ENCODE data around the gene CSK. TPM values are rescaled to one million over a fixed set of nuclear protein-coding genes. Genes with fewer than 3 reads are reported as not detected.

CSK gene
- total RNA-seq, 2 experiments from 2014 or later = 114 to 118 TPM

DNA sequence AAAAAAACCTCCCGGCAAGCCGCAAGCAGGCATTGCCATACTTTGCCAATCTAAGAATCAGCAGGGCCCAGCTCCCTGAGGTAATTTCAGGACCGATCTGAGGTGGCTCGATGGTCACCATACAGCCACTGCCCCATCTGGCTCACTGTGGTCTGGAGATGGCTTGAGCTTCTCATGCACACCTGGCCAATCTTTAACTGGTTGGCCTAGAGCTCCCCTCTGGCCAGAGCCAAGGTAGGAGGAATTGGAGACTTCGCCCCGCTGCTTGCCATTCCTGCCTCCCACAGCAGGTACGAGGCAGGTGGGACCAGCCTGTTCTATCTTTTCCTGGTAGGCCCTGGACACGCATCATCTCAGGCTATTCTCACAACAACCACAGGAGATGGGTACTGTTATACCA lies 23.1 kb upstream of the CSK start:
- no peaks in the 10 kb centered on the region for H3K27me3 Mint-ChIP-seq
- no peaks in the 10 kb centered on the region for H3K4me1 Mint-ChIP-seq (ENCODE audit: low read depth)
- H3K4me3 Mint-ChIP-seq = no peak overlapping the region
- Histone ChIP-seq H3K4me3 (ENCODE audit: low read length) (no peak overlapping the region), H3K27me3 (ENCODE audit: control insufficient read depth in 1 of 2, insufficient read depth in 2 of 2, low read length in 2 of 2) (peaks cover 0 to 2% of the 10 kb centered on the region in 2 experiments), H3K27ac (ENCODE audit: low read depth in 1 of 2, low read length in 2 of 2) (no peak overlapping the region), H3K9me3 (ENCODE audit: control insufficient read depth in 1 of 2, insufficient read depth in 1 of 2, low read length in 2 of 2) (no peaks in the 10 kb centered on the region), H3K4me1 (ENCODE audit: insufficient read depth, low read length) (no peaks in the 10 kb centered on the region), H3K36me3 (ENCODE audit: insufficient read depth, low read length) (no peaks in the 10 kb centered on the region)
- ATAC-seq (ENCODE audit: poor library complexity) (no peak), DNase-seq (no peak)
- TF ChIP-seq CTCF (IDR thresholded peaks at IDR 0.05) = no peak
- intact Hi-C loops (cut with DNase I, micrococcal nuclease) = no loop called here
- no peak overlapping the region for H3K27ac Mint-ChIP-seq
- ChIA-PET POLR2A (no interaction called here), CTCF (no interaction called here)
- H3K36me3 Mint-ChIP-seq (ENCODE audit: low read depth) = no peaks in the 10 kb centered on the region
- H3K9me3 Mint-ChIP-seq = no peaks in the 10 kb centered on the region

DNA sequence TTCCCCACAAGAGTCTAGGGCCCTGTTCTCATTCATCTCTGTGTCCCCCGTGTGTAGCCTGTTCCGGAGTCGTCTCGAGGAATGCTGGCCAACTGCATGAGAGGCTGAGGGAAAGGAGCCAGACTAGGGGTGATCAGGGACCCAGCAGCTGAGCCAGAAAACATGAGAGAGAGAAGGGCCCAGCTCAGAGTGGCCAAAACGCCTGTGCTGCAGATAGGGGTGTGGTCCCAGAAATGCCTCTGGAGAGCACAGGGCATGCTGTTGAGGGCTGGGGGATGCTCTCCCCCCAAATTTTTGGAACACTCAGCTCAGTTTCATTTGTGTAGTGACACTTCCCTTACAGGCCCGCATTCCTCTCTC lies 19.1 kb upstream of the CSK start:
- no peak overlapping the region for H3K4me3 ChIP-seq (ENCODE audit: low read length)
- no peak overlapping the region for H3K4me3 Mint-ChIP-seq
- no peaks in the 10 kb centered on the region for H3K4me1 ChIP-seq (ENCODE audit: insufficient read depth, low read length)
- H3K9me3 ChIP-seq (ENCODE audit: control insufficient read depth in 1 of 2, insufficient read depth in 1 of 2, low read length in 2 of 2) = no peaks in the 10 kb centered on the region
- peaks cover 4% of the 10 kb centered on the region for H3K27me3 Mint-ChIP-seq
- intact Hi-C loops (cut with DNase I, micrococcal nuclease) = loop anchor here in 1 of 2 experiments (10.0 kb wide), 1 partner anchor 318 kb away; no protein-coding TSS in a partner anchor
- H3K9me3 Mint-ChIP-seq = no peaks in the 10 kb centered on the region
- H3K27ac ChIP-seq (ENCODE audit: low read depth in 1 of 2, low read length in 2 of 2) = no peak overlapping the region
- no peak overlapping the region for H3K27ac Mint-ChIP-seq
- ChIA-PET CTCF (no interaction called here), POLR2A (interaction anchor here (1.0 kb wide), 1 partner anchor 15 kb away, joined by 3 read pairs; no protein-coding TSS in a partner anchor)
- H3K36me3 ChIP-seq (ENCODE audit: insufficient read depth, low read length) = no peaks in the 10 kb centered on the region
- peaks cover 0 to 2% of the 10 kb centered on the region in 2 experiments for H3K27me3 ChIP-seq (ENCODE audit: control insufficient read depth in 1 of 2, insufficient read depth in 2 of 2, low read length in 2 of 2)
- no peak for ATAC-seq (ENCODE audit: poor library complexity)
- no peak for DNase-seq
- TF ChIP-seq CTCF (IDR thresholded peaks at IDR 0.05) = no peak
- H3K4me1 Mint-ChIP-seq (ENCODE audit: low read depth) = no peaks in the 10 kb centered on the region
- no peaks in the 10 kb centered on the region for H3K36me3 Mint-ChIP-seq (ENCODE audit: low read depth)

- Histone ChIP-seq H3K36me3 (ENCODE audit: insufficient read depth, low read length) (no peaks in the 10 kb centered on the region), H3K4me1 (ENCODE audit: insufficient read depth, low read length) (no peaks in the 10 kb centered on the region), H3K27me3 (ENCODE audit: control insufficient read depth in 1 of 2, insufficient read depth in 2 of 2, low read length in 2 of 2) (peaks cover 0 to 2% of the 10 kb centered on the region in 2 experiments), H3K27ac (ENCODE audit: low read depth in 1 of 2, low read length in 2 of 2) (no peak overlapping the region), H3K9me3 (ENCODE audit: control insufficient read depth in 1 of 2, insufficient read depth in 1 of 2, low read length in 2 of 2) (no peaks in the 10 kb centered on the region), H3K4me3 (ENCODE audit: low read length) (no peak overlapping the region)
- H3K27ac Mint-ChIP-seq = no peak overlapping the region
- intact Hi-C loops (cut with DNase I, micrococcal nuclease) = loop anchor here in 1 of 2 experiments (10.0 kb wide), 1 partner anchor 319 kb away; no protein-coding TSS in a partner anchor
- ChIA-PET POLR2A (interaction anchor here (1.0 kb wide), 1 partner anchor 14 kb away, joined by 3 read pairs; no protein-coding TSS in a partner anchor), CTCF (no interaction called here)
- H3K36me3 Mint-ChIP-seq (ENCODE audit: low read depth) = no peaks in the 10 kb centered on the region
- H3K9me3 Mint-ChIP-seq = no peaks in the 10 kb centered on the region
- DNase-seq = no peak
- no peak for ATAC-seq (ENCODE audit: poor library complexity)
- H3K4me3 Mint-ChIP-seq = no peak overlapping the region
- no peak for TF ChIP-seq CTCF (IDR thresholded peaks at IDR 0.05)
- H3K4me1 Mint-ChIP-seq (ENCODE audit: low read depth) = no peaks in the 10 kb centered on the region
- peaks cover 4% of the 10 kb centered on the region for H3K27me3 Mint-ChIP-seq
Observed at GRCh38 chr15:74763416-74763815, 18.5 kb upstream of the CSK start.

Data from CD4-positive, alpha-beta T cell (primary cell).